Endothelial cell of hepatic sinusoid (primary cell): ENCODE data around the gene FAM120A.

Experiments
- in situ Hi-C: cut with HindIII; loops from 2 replicates; pipeline ENCODE4 v1.10.0; 2017; ENCODE audit warnings: low sequenced_read_pairs

FAM120A gene

GRCh38 chr9:93588641-93589609 lies 137.4 kb downstream of the FAM120A start:
- in situ Hi-C loops = no loop called here

GRCh38 chr9:93589688-93590087 lies 138.2 kb downstream of the FAM120A start:
- in situ Hi-C loops = no loop called here

GRCh38 chr9:93590609-93591234 lies 139.2 kb downstream of the FAM120A start:
- in situ Hi-C loops = no loop called here

- in situ Hi-C loops = no loop called here
Measured at GRCh38 chr9:93591301-93592007, 140.0 kb downstream of the FAM120A start.

- in situ Hi-C loops = no loop called here
Measured at GRCh38 chr9:93592008-93592642, 140.6 kb downstream of the FAM120A start.

GRCh38 chr9:93592643-93593021 lies 141.1 kb downstream of the FAM120A start:
- in situ Hi-C loops = no loop called here

- in situ Hi-C loops = no loop called here
Measured at GRCh38 chr9:93593144-93593658, 141.7 kb downstream of the FAM120A start.

- in situ Hi-C loops = no loop called here
Measured at GRCh38 chr9:93594041-93594756, 142.7 kb downstream of the FAM120A start.

- in situ Hi-C loops = no loop called here
Measured at GRCh38 chr9:93595461-93595860, 144.0 kb downstream of the FAM120A start.

- in situ Hi-C loops = no loop called here
Measured at GRCh38 chr9:93595861-93596365, 144.4 kb downstream of the FAM120A start.

- in situ Hi-C loops = no loop called here
Measured at GRCh38 chr9:93596399-93596798, 144.9 kb downstream of the FAM120A start.

- in situ Hi-C loops = no loop called here
Measured at GRCh38 chr9:93597142-93597706, 145.7 kb downstream of the FAM120A start.

- in situ Hi-C loops = no loop called here
Measured at GRCh38 chr9:93597871-93598646, 146.6 kb downstream of the FAM120A start.

- in situ Hi-C loops = no loop called here
Measured at GRCh38 chr9:93598647-93599241, 147.3 kb downstream of the FAM120A start.

GRCh38 chr9:93599571-93600403 lies 148.3 kb downstream of the FAM120A start:
- in situ Hi-C loops = no loop called here

GRCh38 chr9:93600504-93600903 lies 149.0 kb downstream of the FAM120A start:
- in situ Hi-C loops = no loop called here

- in situ Hi-C loops = no loop called here
Measured at GRCh38 chr9:93601063-93601462, 149.6 kb downstream of the FAM120A start.

GRCh38 chr9:93601666-93602065 lies 150.2 kb downstream of the FAM120A start:
- in situ Hi-C loops = no loop called here
